Middle frontal gyrus (tissue), 1 donor: ENCODE measurements around the gene SLC39A9.
"Not testable (repeated sequence)": the region's sequence is repeated elsewhere in the genome, so short reads cannot be mapped to it uniquely, and the experiment has no call there.

Source experiments
- DNase-seq: peaks from one replicate; pipeline ENCODE4 v3.0.0-alpha.2; 2015; ENCODE audit warnings: low spot score; ENCODE audit errors: extremely low spot score

SLC39A9 gene

GRCh38 chr14:69368381-69368780, 30.1 kb upstream of the SLC39A9 start:
- DNase-seq: no peak

- no peak for DNase-seq
Measured at GRCh38 chr14:69370061-69370460, 28.4 kb upstream of the SLC39A9 start.

- DNase-seq: no peak
Measured at GRCh38 chr14:69372146-69372545, 26.3 kb upstream of the SLC39A9 start.

- DNase-seq: no peak
Measured at GRCh38 chr14:69373104-69373503, 25.4 kb upstream of the SLC39A9 start.

GRCh38 chr14:69374235-69374634, 24.3 kb upstream of the SLC39A9 start:
- DNase-seq: no peak

- DNase-seq: no peak
Measured at GRCh38 chr14:69375182-69375581, 23.3 kb upstream of the SLC39A9 start.

GRCh38 chr14:69375722-69376121, 22.8 kb upstream of the SLC39A9 start:
- DNase-seq: no peak

GRCh38 chr14:69376439-69376838, 22.1 kb upstream of the SLC39A9 start:
- no peak for DNase-seq

- DNase-seq: no peak
Measured at GRCh38 chr14:69378274-69378673, 20.2 kb upstream of the SLC39A9 start.

- DNase-seq: no peak
Measured at GRCh38 chr14:69387311-69387710, 11.2 kb upstream of the SLC39A9 start.

GRCh38 chr14:69391400-69391799, 7.1 kb upstream of the SLC39A9 start:
- DNase-seq: not testable (repeated sequence)

- DNase-seq: no peak
Measured at GRCh38 chr14:69392481-69392880, 6.0 kb upstream of the SLC39A9 start.

- no peak for DNase-seq
Measured at GRCh38 chr14:69395929-69396328, 2.6 kb upstream of the SLC39A9 start.

GRCh38 chr14:69398818-69399210, 322 bp downstream of the SLC39A9 start:
- no peak for DNase-seq

GRCh38 chr14:69399750-69400149, 1.3 kb downstream of the SLC39A9 start:
- DNase-seq: no peak

GRCh38 chr14:69400154-69400553, 1.7 kb downstream of the SLC39A9 start:
- no peak for DNase-seq

- no peak for DNase-seq
Measured at GRCh38 chr14:69401841-69402240, 3.3 kb downstream of the SLC39A9 start.

- no peak for DNase-seq
Measured at GRCh38 chr14:69404478-69404877, 6.0 kb downstream of the SLC39A9 start.

- no peak for DNase-seq
Measured at GRCh38 chr14:69404883-69405282, 6.4 kb downstream of the SLC39A9 start.

- no peak for DNase-seq
Measured at GRCh38 chr14:69405762-69406161, 7.3 kb downstream of the SLC39A9 start.

GRCh38 chr14:69408331-69408960, 10.0 kb downstream of the SLC39A9 start:
- no peak for DNase-seq

- DNase-seq: no peak
Measured at GRCh38 chr14:69413483-69413882, 15.0 kb downstream of the SLC39A9 start.

GRCh38 chr14:69416087-69416486, 17.6 kb downstream of the SLC39A9 start:
- not testable (repeated sequence) for DNase-seq

- DNase-seq: no peak
Measured at GRCh38 chr14:69423279-69423678, 24.8 kb downstream of the SLC39A9 start.
